GM19025 (cell line): Measurements from ENCODE around the gene NKX2-2.
"Not testable (repeated sequence)": the region's sequence is repeated elsewhere in the genome, so short reads cannot be mapped to it uniquely, and the experiment has no call there.

Experiments used
- ATAC-seq: cut with Tn5 transposase; IDR thresholded peaks from one replicate; pipeline ENCODE4 v1.9.1; 2021; ENCODE audit warnings: mild to moderate bottlenecking, low read depth, moderate library complexity; ENCODE audit not compliant: unreplicated experiment

The NKX2-2 gene

DNA sequence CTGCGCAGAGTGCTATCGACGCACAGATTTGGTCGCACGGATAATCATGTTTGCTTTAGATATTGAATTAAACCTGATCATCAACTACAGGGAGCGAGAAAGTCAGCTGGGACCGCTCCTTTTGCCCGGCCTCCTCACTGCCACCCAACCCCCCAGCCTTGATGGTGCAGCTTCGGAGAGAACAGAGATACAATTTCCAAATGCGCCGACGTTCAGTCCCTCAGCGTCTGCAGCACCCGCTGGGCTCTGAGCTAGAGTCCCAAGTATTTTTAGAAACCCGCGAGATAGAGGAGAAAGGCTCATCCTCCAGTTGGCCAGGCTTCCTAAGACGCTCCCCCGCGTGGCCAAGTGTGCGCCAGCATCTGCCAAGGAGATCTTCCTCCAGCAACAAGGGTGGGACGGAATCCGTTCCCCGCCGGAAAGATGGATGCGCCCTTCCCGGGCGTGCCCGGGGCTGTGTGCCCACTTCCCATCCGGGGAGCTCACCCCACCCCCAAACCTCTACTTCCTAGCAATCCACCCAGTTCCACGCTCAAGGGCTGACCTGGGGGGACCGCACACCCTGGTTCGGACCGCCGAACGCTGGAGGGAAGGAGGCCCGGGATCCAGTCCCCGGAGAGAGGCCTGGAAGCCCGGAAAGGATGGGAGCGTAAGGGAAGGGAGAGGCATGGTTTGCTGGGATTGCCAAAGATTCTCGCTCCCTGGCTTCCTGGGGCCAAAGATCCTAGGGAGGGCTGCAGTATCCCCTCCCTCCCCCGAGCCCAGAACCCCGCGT lies 4.1 kb downstream of the NKX2-2 start:
- no peak for ATAC-seq

DNA sequence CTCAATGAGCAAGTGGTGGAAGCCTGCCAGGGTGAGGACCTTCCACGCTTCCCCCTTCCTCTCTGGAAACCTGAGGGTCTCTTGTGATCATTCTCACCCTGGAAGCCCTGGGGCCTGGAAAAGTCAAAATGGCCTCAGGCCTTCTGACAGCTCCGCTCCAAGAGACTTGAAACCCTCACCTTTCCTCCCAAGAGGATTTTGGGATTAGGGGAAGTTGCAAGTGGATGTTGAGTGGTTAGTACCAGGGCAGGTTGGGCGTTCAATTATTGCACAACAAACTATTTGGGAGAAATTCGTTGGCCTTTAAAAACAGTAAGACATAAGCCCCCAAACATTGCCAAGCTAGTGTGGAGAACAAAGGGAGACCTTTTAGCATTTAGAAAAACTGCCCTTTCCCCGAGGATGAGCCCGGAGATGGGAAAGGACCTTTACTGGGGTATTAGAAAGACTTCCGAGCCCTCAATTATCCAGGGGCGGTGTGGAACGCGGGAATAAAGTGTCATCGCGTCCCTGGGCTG lies 4.7 kb downstream of the NKX2-2 start:
- no peak for ATAC-seq

DNA sequence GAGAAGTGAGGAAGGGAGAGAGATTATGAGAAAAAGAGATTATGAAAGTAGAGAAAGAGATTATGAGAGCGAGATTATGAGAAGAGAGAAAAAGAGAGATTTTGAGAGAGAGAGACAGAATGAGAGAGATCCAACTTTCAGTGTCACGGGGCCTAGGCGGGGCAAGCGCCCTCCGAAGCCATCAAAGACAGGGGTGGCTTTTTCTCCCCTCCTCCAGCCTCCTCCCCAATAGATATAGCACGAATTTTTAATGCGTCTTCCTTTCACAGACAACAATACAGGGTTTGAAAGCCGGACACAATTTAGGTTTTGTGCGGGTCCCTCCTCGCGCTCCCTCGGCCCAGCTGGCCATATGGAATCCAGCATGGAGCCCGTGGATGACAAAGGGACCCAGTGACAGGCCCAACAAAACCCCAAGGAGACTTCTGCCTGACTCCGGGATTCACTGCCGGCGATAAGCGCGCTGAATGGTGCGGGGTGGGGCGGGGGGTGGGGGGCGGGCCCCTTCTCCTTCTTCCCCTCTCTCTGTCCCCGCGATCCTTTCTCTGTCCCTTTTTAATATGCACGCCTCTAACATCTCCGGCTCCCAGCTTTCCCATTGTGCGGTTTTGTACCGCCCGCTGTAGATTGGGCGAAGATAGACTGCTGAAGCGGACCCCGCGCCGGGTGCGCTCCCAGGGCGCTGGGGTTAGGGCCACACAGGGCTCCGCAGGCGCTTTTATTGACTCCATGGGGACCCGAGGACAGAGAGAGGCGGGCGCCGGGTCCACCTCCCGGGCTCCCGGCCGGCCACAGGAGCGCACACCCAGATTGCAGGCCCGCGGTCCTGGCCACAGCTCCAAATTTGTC lies 5.4 kb downstream of the NKX2-2 start:
- no peak for ATAC-seq

DNA sequence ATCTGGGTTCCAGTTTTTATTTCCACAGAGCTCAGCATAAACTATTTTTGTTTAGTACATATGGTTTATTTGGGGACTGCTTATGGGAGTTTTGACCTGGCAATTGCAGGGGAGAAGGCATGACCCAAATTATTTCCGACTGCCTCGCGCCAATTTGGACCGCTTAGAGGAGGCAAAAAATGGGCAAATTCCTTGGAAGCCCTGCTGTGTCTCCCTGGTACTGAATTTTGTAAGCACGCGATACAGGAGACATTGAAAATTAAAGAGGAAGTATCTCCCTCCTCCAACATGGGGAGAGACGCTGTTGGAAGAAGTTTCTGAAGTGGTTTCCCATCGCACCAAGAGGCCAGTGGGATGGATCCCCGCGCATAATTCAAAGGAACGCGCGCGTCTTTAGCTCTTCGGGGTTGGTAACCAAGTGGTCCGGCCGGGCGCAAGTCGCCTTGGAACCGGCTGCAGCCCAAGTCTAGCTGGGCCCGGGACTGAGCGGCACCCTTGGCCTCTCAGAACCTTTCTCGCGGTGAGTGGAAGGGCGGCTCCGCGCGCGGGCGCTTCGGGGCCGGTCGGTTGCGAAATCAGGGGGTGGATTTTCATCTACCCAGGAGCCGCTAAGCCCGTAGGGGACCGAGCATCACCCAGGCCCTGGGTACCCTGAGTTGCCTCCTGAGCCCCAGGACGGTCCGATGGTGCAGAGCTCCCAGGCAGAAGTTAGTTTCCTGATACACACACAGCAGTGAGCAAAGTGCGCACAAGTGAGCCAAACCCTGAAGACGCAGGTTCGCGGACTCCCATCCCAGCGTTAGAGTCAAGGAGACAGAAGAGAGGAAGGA lies 6.2 kb downstream of the NKX2-2 start:
- ATAC-seq: no peak

DNA sequence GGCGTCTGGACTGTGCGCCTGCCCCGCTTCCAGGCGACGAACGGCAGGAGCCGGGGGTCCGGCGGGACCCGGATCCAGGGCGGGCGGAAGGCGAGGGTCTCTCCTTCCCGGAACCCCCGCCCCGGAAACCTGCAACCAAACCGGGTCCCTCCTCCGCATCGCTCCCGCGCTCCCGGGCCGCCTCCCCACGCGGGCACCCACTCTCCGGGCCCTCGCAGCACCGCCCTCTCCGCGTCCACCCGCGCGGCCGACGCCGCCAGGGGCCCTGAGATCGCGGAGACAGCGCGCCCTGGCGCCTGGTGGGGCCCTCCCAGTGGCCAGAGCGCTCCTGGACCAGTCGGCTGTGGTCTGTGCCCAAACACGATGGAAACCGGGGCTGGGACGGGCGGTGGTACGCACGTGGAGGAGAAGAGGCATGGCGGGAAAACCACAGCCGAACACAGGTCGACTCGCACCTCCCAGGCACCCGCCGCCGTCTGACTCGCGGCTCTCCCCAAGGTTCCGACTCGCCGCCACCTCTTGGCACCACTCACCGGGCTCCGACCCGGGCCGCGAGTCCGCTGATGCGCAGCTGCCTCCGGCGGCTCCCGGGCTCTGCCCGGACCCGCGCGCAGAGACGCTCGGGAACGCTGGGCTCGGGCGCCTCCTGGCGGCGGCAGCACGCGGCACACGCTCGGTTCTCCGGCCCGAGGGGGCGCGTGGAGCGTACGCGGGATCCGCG lies 7.9 kb downstream of the NKX2-2 start:
- ATAC-seq: no peak

DNA sequence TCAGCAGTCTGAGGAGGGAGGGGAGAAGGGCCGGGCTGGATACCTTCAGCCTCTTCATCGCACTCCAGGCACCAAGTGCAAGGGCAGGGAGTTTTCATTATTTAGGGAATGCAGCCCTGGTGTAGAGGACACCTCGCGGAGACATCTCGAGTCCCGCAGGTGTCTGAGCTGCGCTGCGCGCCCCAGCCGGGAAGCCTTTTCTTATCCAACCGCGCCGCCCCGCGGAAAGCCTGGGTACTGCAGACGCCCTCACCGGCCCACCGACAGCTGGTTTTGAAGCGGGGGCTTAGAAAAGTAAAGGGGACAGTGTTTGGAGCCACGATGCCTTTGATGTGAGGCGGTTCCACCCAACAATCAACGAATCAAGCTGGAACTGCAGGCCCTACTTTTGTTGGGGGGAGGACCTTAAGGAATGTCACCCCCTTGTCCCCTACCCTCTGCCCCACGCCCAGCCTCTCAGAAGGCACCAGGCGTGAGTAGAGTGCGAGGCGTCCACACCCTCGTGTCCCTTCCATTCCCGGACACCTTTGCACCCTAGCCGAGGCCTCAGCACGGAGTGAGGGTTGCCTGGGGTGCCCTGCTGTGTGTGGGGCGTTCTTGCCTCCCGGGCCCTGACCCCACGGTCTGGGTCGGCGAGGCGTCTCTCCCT lies 8.6 kb downstream of the NKX2-2 start:
- no peak for ATAC-seq

DNA sequence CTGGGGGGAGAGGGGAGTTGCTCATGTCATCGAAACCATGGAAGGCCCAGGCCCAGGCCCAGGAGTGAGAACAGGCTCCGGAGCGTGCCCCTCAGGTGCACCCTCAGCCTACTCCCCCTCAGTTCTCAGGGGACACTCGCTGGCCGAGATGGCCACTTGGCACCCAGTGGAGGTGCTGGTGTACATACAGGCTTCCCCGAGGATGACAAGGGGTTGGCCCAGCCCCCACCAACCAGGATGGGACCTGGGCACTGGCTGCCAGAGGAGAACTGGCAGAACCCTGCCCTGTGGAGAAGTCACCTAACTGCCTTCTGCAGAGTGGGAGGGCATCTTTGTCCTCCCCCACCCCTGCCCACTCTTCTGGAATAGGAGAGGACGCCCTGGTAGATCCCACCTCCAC lies 9.5 kb downstream of the NKX2-2 start:
- no peak for ATAC-seq

DNA sequence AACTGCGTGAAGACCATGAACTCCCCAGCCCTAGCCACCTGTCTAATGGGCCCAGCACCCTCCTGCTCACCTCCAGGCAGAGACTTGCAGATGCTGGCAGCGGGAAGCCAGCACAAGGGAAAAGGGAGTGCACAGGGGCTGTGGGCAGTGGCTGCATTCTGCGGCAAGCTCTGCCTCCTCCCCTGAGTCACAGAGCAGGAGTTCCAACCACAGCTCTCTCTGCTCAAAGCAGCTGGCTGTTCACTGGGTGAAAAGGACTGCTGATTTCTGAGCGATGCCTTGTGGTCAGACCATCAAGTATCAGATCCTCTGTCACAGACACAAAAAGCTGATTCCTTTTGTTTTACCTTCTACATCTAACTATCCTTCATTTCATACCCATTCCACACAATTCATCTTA lies 10.5 kb downstream of the NKX2-2 start:
- peak; percentile 87 for ATAC-seq

DNA sequence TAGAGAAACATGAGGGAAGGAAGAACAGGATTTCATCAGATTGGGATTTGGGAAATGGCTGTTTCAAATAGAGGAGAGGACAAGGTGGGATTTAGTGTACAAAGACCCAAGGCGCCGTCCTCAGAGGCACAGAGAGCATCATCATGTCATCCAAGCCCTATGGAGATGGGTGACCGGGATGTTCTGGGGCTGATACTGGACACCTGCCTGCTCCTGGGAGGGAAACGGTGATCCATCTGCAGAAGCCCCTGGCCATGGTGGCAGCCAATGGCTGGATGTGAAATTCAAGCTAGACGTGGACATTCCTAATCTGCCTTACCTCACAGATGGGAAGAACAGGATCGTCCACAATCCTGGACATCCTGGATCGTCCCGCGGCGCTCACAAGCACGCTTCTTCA lies 12.7 kb downstream of the NKX2-2 start:
- ATAC-seq: no peak

DNA sequence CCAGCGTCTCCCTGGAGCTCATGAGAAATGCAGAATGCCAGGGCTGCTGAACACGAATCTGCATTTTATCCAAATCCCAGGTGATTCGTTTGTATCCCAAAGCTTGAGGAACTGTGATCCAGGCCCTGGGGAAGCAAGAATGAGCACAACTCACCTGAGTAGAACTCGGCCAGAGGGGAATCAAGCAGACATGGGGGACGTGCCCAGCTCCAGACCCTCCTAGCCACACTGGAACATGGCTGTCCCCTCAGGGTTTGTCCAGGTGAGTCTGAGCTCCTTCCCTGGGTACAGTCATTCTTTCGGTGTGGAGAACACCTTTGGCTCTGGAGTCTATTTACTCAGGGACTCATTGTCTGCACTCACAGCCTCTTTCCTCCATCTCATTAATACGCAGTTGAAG lies 13.3 kb downstream of the NKX2-2 start:
- ATAC-seq: no peak

DNA sequence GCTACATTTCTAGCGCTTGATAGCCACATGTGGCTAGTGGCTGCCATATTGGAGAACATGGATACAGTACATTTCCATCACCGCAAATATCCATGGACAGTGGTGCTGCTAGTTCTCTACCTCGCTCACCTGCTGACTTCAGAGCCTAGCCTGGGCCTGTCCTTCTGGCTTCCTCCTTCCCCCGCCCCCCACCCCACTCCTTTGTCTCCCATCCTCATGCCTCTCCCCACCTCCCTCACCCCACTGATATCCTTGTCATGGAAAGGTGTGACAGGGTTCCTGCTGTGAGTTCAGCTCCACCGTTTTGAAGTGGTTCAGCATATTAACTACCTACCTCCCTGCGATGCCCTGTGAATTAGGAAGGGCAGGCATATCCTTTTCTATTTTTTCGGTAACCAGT lies 14.2 kb downstream of the NKX2-2 start:
- no peak for ATAC-seq

DNA sequence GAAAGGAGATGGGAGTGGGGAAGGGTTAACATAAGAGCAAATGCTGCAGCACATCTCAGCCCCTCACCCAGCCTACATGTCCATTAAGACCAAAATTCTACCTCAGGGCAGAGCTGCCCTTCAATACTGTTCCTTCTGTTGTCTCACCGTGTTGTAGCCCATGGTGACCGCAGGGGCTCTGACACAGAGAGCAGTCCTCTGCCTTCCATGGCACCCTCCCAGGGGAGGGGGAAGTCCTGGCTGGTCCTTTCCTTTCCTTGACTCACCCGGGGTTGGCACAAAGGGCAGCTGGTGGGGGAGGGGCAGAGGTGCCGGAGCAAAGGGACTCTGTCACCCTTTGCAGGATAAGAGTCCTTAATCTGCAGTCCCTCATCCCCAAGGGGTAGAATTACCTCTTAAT lies 15.2 kb downstream of the NKX2-2 start:
- ATAC-seq: no peak

DNA sequence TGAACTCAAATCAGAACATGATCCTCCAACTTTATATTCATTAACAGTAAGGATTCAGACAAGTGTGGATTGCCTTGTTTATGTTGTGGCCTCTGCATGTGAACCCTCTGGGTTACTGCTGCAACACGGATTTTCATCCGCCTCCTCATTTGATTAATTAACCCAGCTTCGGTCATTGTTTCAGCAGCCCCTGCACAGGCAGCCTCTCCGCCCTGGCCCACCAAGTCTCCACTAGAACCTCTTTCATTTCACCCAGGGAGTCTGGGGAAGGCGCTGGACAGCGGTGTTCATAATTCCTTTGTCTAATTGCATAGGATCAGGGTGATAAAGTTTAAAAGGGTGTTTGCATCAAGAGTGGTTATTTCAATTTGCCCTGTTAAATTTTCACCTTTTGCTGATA lies 15.7 kb downstream of the NKX2-2 start:
- ATAC-seq: no peak

DNA sequence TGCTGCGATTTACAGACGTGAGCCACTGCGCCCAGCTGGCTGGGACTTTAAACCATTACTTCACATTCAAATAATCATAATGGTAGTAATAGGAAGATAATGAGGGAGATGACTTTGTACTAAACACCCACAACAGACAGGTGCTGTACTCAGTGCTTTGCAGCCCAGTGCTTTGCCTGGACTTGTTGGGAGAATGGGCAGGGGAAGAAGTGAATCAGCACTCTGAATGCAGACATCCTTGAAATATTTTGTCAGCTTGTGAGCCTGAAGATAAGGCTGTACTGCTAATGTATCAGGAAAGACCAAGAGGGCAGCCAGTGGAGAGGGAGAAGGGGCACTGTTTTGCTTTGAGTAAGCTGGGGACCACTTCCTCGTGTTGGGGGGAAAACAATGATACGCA lies 17.4 kb downstream of the NKX2-2 start:
- no peak for ATAC-seq

DNA sequence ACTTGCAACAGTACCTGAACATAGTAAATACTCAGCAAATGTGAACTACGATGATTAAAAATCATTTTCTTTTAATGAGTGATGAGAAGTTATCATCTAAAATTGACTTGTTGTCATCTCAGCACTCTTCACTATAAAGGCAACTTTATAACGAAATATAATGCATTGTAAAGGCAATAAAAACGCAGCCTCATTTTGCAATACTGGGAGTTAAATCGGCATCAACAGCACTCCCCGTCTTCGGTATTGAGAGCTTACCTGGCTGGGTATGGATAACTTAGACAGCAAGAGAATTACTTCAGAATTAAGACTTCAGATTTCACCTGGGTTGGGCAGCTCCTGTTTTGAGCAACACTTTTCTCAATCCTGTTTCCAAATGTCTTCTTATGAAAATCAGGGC lies 20.8 kb downstream of the NKX2-2 start:
- no peak for ATAC-seq

DNA sequence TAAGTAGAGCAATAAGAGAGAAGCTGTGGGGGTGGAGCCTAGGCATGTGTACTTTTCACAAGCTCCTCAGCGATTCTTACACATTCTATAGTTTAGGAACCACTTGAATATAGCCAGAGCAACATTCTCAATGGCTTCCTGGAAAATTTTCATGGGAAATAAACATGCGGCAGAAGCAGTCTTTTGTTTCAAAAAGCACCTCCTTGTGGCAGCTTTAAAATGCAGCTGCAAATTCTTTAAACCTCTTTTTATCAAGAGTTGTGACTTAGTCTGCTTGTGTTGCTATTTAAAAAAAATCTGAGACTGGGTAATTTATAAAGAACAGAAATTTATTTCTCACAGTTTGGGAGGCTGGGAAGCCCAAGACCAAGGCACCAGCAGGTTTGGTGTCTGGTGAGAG lies 23.8 kb downstream of the NKX2-2 start:
- no peak for ATAC-seq

DNA sequence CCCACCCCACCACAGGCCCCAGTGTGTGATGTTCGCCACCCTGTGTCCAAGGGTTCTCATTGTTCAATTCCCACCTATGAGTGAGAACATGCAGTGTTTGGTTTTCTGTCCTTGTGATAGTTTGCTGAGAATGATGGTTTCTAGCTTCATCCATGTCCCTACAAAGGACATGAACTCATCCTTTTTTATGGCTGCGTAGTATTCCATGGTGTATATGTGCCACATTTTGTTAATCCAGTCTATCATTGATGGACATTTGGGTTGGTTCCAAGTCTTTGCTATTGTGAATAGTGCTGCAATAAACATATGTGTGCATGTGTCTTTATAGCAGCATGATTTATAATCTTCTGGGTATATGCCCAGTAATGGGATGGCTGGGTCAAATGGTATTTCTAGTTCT lies 33.7 kb downstream of the NKX2-2 start:
- not testable (repeated sequence) for ATAC-seq

DNA sequence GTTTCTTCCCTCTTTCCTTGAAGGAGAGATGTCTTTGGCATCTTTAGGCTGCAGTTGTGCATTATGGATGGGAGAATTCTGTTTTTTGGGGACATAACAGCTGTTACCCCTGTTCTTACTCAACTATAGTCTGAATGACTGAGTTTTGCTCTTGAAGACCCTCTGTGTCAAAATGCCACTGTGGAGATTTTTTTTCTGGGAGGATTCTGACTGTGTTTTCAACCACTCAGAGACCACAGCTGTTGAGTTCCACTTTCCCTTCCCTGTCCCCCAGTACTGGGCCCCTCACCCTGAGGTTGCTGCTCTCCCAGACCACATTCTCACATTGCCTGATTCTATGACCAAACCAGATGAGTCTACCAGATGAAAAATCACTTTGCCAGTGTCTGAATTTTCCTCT lies 48.1 kb downstream of the NKX2-2 start:
- no peak for ATAC-seq

DNA sequence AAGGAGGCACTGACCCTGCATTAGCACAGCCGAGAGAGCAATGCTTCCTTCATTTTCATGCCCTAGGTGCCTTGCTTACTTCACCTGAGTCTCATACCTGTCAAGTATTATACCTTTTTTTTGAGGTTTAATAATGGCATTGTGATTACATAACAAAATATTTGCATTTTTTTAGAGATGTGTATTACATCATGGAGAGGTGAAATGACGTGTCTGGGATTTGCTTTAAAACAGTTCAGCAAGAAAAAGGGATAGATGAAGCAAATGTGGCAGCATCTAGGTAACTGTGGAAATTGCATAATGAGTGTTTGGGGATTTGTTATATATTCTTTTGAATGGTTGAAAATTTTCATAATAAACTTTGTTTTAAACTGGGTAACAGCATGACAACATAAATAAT lies 48.9 kb downstream of the NKX2-2 start:
- no peak for ATAC-seq
